ENCODE measurements around the gene UTS2.

The UTS2 gene

DNA sequence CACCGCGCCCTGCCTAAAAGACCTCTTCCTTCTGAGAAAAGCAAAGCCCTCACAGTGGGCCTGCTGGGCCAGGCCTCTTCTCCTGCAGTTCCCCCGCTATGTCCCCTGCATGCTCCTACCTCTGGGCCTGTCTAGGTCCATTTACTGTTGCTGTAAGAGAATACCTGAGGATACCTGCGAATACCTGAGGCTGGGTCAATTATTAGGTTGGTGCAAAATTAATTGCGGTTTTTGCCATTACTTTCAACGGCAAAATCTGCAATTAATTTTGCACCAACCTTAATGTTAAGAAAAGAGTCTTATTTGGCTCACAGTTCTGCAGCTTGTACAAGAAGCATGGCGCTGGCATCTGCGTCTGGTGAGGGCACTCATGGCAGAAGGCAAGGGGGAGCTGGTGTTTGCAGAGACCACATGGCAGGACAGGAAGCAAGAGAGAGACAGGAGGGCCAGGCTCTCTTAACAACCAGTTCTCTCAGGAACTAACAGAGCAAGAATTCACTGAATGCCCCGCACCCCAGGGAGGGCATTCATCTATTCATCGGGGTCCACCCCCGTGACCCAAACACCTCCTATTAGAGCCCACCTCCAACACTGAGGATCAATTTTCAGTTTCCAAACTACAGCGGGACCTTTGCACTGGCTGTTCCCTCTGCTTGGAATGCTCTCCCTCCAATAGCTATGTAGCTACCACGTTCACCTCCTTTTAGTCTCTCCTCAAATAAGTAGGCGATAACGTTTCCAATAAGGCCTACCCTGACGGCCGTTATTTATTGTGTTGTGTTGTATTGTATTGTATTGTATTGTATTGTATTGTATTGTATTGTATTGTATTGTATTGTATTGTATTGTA is 9.6 kb upstream of the UTS2 start:
- Histone ChIP-seq H3K9ac (ENCODE audit: insufficient read length, low read depth) (no peak overlapping the region), H3K36me3 (ENCODE audit: insufficient read depth, insufficient read length, low read length) (no peaks in the 10 kb centered on the region), H3K4me3 (ENCODE audit: insufficient read length, low read depth) (no peak overlapping the region), H3K4me1 (ENCODE audit: insufficient read depth, insufficient read length) (no peaks in the 10 kb centered on the region), H3K27me3 (ENCODE audit: insufficient read depth, insufficient read length) (no peaks in the 10 kb centered on the region), H3K9me3 (ENCODE audit: insufficient read depth, low read length) (no peaks in the 10 kb centered on the region)
- TF ChIP-seq SUZ12 (IDR thresholded peaks at IDR 0.05; ENCODE audit: extremely low read depth, insufficient read depth, insufficient read length) (no peak), YY1 (IDR thresholded peaks at IDR 0.05; ENCODE audit: insufficient read depth, insufficient read length) (no peak), ZNF274 (IDR thresholded peaks at IDR 0.05; ENCODE audit: low read depth, low read length) (no peak)
- no peak for DNase-seq (ENCODE audit: low read depth, low spot score)

DNA sequence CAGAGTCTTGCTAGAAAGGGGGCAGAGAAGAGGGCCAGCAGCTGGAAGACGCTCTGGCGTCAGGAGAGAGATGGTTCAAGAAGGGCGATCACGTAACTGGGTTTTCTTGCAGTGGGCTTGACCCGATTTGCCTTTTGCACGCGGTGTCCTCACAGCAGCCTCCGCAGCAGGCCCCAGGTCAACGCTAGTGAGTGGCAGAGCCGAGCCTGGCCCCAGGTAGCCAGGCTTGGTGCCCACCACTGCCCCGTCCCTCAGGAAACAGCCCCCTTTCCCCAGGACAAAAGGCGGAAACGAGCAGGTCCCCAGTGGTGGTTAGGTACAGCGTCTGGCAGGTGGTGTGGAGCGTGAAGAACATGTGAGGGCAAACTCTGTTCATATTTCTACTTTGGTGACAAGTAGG is 8.6 kb upstream of the UTS2 start:
- Histone ChIP-seq H3K27me3 (ENCODE audit: insufficient read depth, insufficient read length) (no peaks in the 10 kb centered on the region), H3K9me3 (ENCODE audit: insufficient read depth, low read length) (no peaks in the 10 kb centered on the region), H3K4me3 (ENCODE audit: insufficient read length, low read depth) (no peak overlapping the region), H3K9ac (ENCODE audit: insufficient read length, low read depth) (no peak overlapping the region), H3K4me1 (ENCODE audit: insufficient read depth, insufficient read length) (no peaks in the 10 kb centered on the region), H3K36me3 (ENCODE audit: insufficient read depth, insufficient read length, low read length) (no peaks in the 10 kb centered on the region)
- no peak for TF ChIP-seq YY1 (IDR thresholded peaks at IDR 0.05; ENCODE audit: insufficient read depth, insufficient read length)
- no peak for TF ChIP-seq ZNF274 (IDR thresholded peaks at IDR 0.05; ENCODE audit: low read depth, low read length)
- TF ChIP-seq SUZ12 (IDR thresholded peaks at IDR 0.05; ENCODE audit: extremely low read depth, insufficient read depth, insufficient read length) = no peak
- DNase-seq (ENCODE audit: low read depth, low spot score) = no peak

DNA sequence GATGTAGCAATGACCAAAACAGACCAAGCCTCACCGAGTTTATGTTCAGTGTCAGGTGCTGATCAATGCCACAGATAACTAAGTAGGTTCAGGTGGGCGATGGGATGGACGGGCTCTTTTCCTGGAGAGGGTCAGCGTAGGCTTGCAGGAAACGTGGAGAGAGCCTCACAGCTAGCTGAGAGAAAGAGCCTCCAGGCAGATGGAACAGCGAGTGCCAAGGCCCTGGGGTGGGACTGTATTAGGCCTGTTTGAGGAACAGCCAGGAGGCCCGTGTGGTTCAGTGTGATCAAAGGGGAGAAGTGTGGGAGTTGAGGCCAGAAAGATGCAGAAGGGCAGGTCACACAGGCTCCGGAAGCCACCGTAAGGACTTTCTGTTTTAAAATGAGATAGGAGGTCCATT is 7.3 kb upstream of the UTS2 start:
- TF ChIP-seq YY1 (IDR thresholded peaks at IDR 0.05; ENCODE audit: insufficient read depth, insufficient read length) = no peak
- TF ChIP-seq ZNF274 (IDR thresholded peaks at IDR 0.05; ENCODE audit: low read depth, low read length) = no peak
- TF ChIP-seq SUZ12 (IDR thresholded peaks at IDR 0.05; ENCODE audit: extremely low read depth, insufficient read depth, insufficient read length) = no peak
- no peak for DNase-seq (ENCODE audit: low read depth, low spot score)
- H3K4me3 ChIP-seq (ENCODE audit: insufficient read length, low read depth) = no peak overlapping the region
- no peaks in the 10 kb centered on the region for H3K4me1 ChIP-seq (ENCODE audit: insufficient read depth, insufficient read length)
- H3K27me3 ChIP-seq (ENCODE audit: insufficient read depth, insufficient read length) = no peaks in the 10 kb centered on the region
- H3K9ac ChIP-seq (ENCODE audit: insufficient read length, low read depth) = no peak overlapping the region
- no peaks in the 10 kb centered on the region for H3K9me3 ChIP-seq (ENCODE audit: insufficient read depth, low read length)
- H3K36me3 ChIP-seq (ENCODE audit: insufficient read depth, insufficient read length, low read length) = no peaks in the 10 kb centered on the region

DNA sequence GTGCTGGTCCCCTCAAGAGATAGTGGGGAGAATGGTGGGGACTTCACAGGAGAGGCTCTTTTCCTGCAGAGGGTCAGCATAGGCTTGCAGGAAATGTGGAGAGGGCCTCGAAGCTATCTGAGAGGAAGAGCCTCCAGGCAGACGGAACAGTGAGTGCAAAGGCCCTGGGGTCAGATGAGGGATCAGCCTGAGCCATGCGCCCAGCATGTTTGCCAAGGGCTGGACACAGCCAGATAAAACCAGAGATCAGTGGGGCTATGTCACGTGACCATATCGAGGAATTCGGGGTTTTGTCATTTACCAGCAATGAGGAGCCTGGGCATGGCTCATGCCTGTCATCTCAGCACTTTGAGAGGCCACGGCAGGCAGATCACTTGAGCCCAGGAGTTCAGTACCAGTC is 6.5 kb upstream of the UTS2 start:
- TF ChIP-seq SUZ12 (IDR thresholded peaks at IDR 0.05; ENCODE audit: extremely low read depth, insufficient read depth, insufficient read length) = no peak
- TF ChIP-seq ZNF274 (IDR thresholded peaks at IDR 0.05; ENCODE audit: low read depth, low read length) = no peak
- no peak for TF ChIP-seq YY1 (IDR thresholded peaks at IDR 0.05; ENCODE audit: insufficient read depth, insufficient read length)
- Histone ChIP-seq H3K36me3 (ENCODE audit: insufficient read depth, insufficient read length, low read length) (no peaks in the 10 kb centered on the region), H3K4me1 (ENCODE audit: insufficient read depth, insufficient read length) (no peaks in the 10 kb centered on the region), H3K27me3 (ENCODE audit: insufficient read depth, insufficient read length) (no peaks in the 10 kb centered on the region), H3K9ac (ENCODE audit: insufficient read length, low read depth) (no peak overlapping the region), H3K4me3 (ENCODE audit: insufficient read length, low read depth) (no peak overlapping the region), H3K9me3 (ENCODE audit: insufficient read depth, low read length) (no peaks in the 10 kb centered on the region)
- no peak for DNase-seq (ENCODE audit: low read depth, low spot score)

DNA sequence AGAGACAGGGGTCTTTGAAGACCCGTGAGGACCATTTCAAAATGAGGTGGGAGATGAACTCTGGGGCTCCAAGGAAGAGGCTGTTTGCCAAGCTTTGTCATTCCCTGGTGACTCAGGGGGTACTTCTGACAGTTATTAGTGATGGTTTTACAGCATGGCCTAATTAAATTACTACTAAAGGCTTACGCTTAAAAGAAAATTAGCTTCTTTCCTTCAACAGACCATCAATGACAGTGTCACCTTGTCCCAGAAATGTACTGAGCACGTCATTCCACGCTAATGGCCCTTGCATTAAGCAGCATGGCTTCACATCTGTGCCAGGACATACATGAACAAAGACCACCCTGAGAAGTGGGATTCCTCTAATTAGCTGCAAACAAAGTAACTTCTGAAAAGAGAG is 5.1 kb upstream of the UTS2 start:
- no peak for DNase-seq (ENCODE audit: low read depth, low spot score)
- no peaks in the 10 kb centered on the region for H3K27me3 ChIP-seq (ENCODE audit: insufficient read depth, insufficient read length)
- TF ChIP-seq SUZ12 (IDR thresholded peaks at IDR 0.05; ENCODE audit: extremely low read depth, insufficient read depth, insufficient read length) (no peak), YY1 (IDR thresholded peaks at IDR 0.05; ENCODE audit: insufficient read depth, insufficient read length) (no peak), ZNF274 (IDR thresholded peaks at IDR 0.05; ENCODE audit: low read depth, low read length) (no peak)
- H3K4me1 ChIP-seq (ENCODE audit: insufficient read depth, insufficient read length) = no peaks in the 10 kb centered on the region
- H3K9ac ChIP-seq (ENCODE audit: insufficient read length, low read depth) = no peak overlapping the region
- no peak overlapping the region for H3K4me3 ChIP-seq (ENCODE audit: insufficient read length, low read depth)
- H3K36me3 ChIP-seq (ENCODE audit: insufficient read depth, insufficient read length, low read length) = no peaks in the 10 kb centered on the region
- H3K9me3 ChIP-seq (ENCODE audit: insufficient read depth, low read length) = no peaks in the 10 kb centered on the region

DNA sequence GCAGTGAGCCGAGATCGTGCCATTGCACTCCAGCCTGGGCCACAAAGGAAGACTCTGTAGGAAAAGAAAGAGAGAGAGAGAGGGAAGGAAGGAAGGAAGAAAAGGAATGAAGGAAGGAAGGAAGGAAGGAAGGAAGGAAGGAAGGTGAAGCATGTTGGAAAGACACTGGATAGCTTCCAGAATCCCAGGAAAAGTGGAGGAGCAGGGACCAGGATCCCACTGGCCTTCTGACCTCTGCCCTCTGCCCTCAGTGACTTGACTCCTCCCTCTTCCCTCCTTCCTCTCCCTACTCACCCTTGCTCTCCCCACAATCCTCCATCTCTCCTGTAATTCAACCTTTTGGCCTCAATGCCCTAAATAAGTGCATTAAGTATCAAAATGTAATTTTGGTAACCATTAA is 4.1 kb upstream of the UTS2 start:
- DNase-seq (ENCODE audit: low read depth, low spot score) = no peak
- Histone ChIP-seq H3K4me3 (ENCODE audit: insufficient read length, low read depth) (no peak overlapping the region), H3K9me3 (ENCODE audit: insufficient read depth, low read length) (no peaks in the 10 kb centered on the region), H3K9ac (ENCODE audit: insufficient read length, low read depth) (no peak overlapping the region), H3K4me1 (ENCODE audit: insufficient read depth, insufficient read length) (no peaks in the 10 kb centered on the region), H3K36me3 (ENCODE audit: insufficient read depth, insufficient read length, low read length) (no peaks in the 10 kb centered on the region), H3K27me3 (ENCODE audit: insufficient read depth, insufficient read length) (no peaks in the 10 kb centered on the region)
- TF ChIP-seq ZNF274 (IDR thresholded peaks at IDR 0.05; ENCODE audit: low read depth, low read length) = no peak
- TF ChIP-seq YY1 (IDR thresholded peaks at IDR 0.05; ENCODE audit: insufficient read depth, insufficient read length) = no peak
- TF ChIP-seq SUZ12 (IDR thresholded peaks at IDR 0.05; ENCODE audit: extremely low read depth, insufficient read depth, insufficient read length) = no peak

DNA sequence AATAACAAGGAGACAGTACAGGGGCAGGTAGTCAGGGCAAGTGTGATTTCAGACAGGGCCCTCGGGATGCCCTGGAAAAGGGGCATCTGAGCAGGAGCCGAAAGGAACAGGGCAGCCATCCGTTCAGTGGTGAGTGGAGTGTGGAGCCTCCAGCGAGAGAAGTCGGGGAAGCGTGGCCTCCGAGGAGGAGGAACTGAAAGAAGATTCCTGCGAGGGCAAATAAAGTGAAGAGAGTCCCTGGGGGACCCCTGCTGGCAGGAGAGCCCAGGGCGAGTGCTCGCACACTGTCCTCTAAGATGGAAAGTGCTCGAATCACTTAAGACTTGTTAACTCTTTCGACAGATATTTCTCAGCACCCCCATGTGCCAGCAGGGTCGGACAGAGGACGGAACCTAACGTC is 3.5 kb upstream of the UTS2 start:
- Histone ChIP-seq H3K4me3 (ENCODE audit: insufficient read length, low read depth) (no peak overlapping the region), H3K9me3 (ENCODE audit: insufficient read depth, low read length) (no peaks in the 10 kb centered on the region), H3K9ac (ENCODE audit: insufficient read length, low read depth) (no peak overlapping the region), H3K36me3 (ENCODE audit: insufficient read depth, insufficient read length, low read length) (no peaks in the 10 kb centered on the region), H3K27me3 (ENCODE audit: insufficient read depth, insufficient read length) (no peaks in the 10 kb centered on the region), H3K4me1 (ENCODE audit: insufficient read depth, insufficient read length) (no peaks in the 10 kb centered on the region)
- DNase-seq (ENCODE audit: low read depth, low spot score) = no peak
- TF ChIP-seq YY1 (IDR thresholded peaks at IDR 0.05; ENCODE audit: insufficient read depth, insufficient read length) (no peak), ZNF274 (IDR thresholded peaks at IDR 0.05; ENCODE audit: low read depth, low read length) (no peak), SUZ12 (IDR thresholded peaks at IDR 0.05; ENCODE audit: extremely low read depth, insufficient read depth, insufficient read length) (no peak)
